ENCODE results near the gene KRT33A. TPM values are rescaled to one million over a fixed set of nuclear protein-coding genes. Genes with fewer than 3 reads are reported as not detected.

Gene KRT33A
- total and polyA plus RNA-seq, 2 of the 8 experiments (the other 6 are each of a cell fraction or from before 2014, with no cell fraction given): not detected

DNA sequence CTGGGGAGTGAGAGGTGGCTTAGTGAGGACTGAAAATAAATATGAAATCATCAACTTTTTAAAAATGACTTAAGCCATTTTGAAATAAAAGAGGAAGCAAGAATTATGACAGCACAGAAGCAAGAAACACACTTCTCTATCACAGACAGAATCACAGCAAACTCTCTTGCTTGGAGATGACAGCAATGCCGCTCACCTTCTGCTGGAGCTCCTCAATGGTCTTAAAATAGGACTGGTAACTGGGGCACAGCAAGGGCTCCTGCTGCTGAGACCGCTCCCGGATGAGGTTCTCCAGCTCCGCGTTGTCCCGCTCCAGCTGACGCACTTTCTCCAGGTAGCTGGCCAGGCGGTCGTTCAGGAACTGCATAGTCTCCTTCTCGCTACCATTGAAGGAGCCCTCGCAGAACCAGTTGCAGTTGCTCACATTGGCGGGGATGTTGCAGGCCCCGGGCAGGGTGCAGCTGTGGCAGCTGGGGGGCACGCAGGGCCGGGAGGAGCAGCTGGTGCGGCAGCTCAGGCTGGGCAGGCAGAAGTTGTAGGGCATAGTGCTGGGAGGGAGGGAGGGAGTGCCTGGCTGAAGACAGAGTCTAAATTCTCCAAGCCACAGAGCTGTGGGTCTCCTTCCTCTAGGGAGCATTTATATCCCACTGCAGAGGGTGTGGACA is 46.5 kb upstream of the KRT33A start, which contains the start of gene KRT31:
KRT31 (minus strand) TSS at position 613 of the 665 bp plus-strand sequence; CDS start at position 544, 69 bp downstream.
- no peak within 1 kb of the TSS for H3K4ac ChIP-seq (replicated peaks; ENCODE audit: insufficient read length, low read depth, low read length)
- H2BK120ac ChIP-seq (replicated peaks; ENCODE audit: low read depth, low read length): no peak within 1 kb of the TSS
- no peaks in the 10 kb centered on the region for H3K9me3 ChIP-seq (ENCODE audit: insufficient read depth in 2 of 2, low read depth in 1 of 2, low read length in 1 of 2)
- WGBS, 2 experiments (ENCODE audit: extremely low coverage in 1 of 2, insufficient coverage in 1 of 2, insufficient read length in 1 of 2, insufficient replicate concordance in 2 of 2, low coverage in 1 of 2, low lambda C conversion rate in 2 of 2, missing lambda C conversion rate in 1 of 2): 85% methylated on average over 16 of the region's 16 CpGs; no CpG with 5 or more reads in 1 of the 2 experiments
- H2AK5ac ChIP-seq (ENCODE audit: low read depth, low read length): no peak within 1 kb of the TSS
- no peak for FAIRE-seq
- no peak within 1 kb of the TSS for H3K4me2 ChIP-seq (ENCODE audit: insufficient read depth in 1 of 2, low read depth in 2 of 2, low read length in 2 of 2)
- no peak within 1 kb of the TSS for H3K23ac ChIP-seq (ENCODE audit: insufficient read length)
- no peak within 1 kb of the TSS for H4K91ac ChIP-seq (replicated peaks; ENCODE audit: insufficient read length, low read length)
- CTCF ChIA-PET (ENCODE audit: partially characterized antibody): interaction anchor here (0.6 to 1.1 kb wide), 2 partner anchors 21 to 86 kb away, joined by 3 to 4 read pairs; no protein-coding TSS in a partner anchor
- no peak within 1 kb of the TSS; the same call in 1 of the 2 replicates for H4K8ac ChIP-seq (ENCODE audit: extremely low read depth, insufficient read depth, low read length)
- H4K20me1 ChIP-seq (replicated peaks in 1 of 2; ENCODE audit: control insufficient read depth in 1 of 2, insufficient read depth in 2 of 2, low read length in 2 of 2): no peaks in the 10 kb centered on the region
- H4K5ac ChIP-seq (ENCODE audit: insufficient read length, low read depth, low read length): no peak within 1 kb of the TSS
- H3K4me3 ChIP-seq (ENCODE audit: extremely low read depth in 1 of 4, insufficient read depth in 2 of 4, low read depth in 3 of 4, low read length in 4 of 4): no peak within 1 kb of the TSS
- H3K18ac ChIP-seq (ENCODE audit: extremely low read depth, low read length): no peak within 1 kb of the TSS
- H3K4me1 ChIP-seq (replicated peaks in 1 of 4; ENCODE audit: control insufficient read depth in 3 of 4, insufficient read depth in 4 of 4, low read length in 3 of 4): no peaks in the 10 kb centered on the region
- no peak within 1 kb of the TSS for H2BK15ac ChIP-seq (ENCODE audit: low read length)
- no peaks in the 10 kb centered on the region for H3K23me2 ChIP-seq (ENCODE audit: low read depth, low read length)
- no peak within 1 kb of the TSS for H2BK12ac ChIP-seq (ENCODE audit: low read depth, low read length)
- no peak within 1 kb of the TSS for H2BK5ac ChIP-seq (ENCODE audit: low read depth, low read length)
- H3K27me3 ChIP-seq (replicated peaks in 1 of 4; ENCODE audit: control insufficient read depth in 3 of 4, extremely low read depth in 1 of 4, insufficient read depth in 3 of 4, low read length in 3 of 4): no peaks in the 10 kb centered on the region; a peak in 1 of 7 replicates
- H3K36me3 ChIP-seq (ENCODE audit: control insufficient read depth in 2 of 4, insufficient read depth in 4 of 4, low read length in 3 of 4): no peaks in the 10 kb centered on the region
- H3K9ac ChIP-seq (replicated peaks in 1 of 4; ENCODE audit: extremely low read depth in 1 of 4, low read depth in 3 of 4, low read length in 3 of 4): no peak within 1 kb of the TSS
- H3K14ac ChIP-seq (ENCODE audit: insufficient read length): no peak within 1 kb of the TSS
- no peak within 1 kb of the TSS for H2BK20ac ChIP-seq (ENCODE audit: low read length)
- TF ChIP-seq SRF (IDR thresholded peaks at IDR 0.05; ENCODE audit: low read depth, low read length) (no peak), BCL11A (IDR thresholded peaks at IDR 0.05; ENCODE audit: low read depth in 2 of 2, low read length in 2 of 2) (no peak), SP2 (IDR thresholded peaks at IDR 0.05; ENCODE audit: low read length) (no peak), SIN3A (conservative IDR thresholded peaks at IDR 0.05 in 1 of 2, IDR thresholded peaks at IDR 0.05 in 1 of 2; ENCODE audit: low read depth in 1 of 2, low read length in 2 of 2) (no peak), CEBPB (IDR thresholded peaks at IDR 0.05; ENCODE audit: low read depth, low read length) (no peak), YY1 (IDR thresholded peaks at IDR 0.05; ENCODE audit: low read depth, low read length) (no peak), CHD1 (IDR thresholded peaks at IDR 0.05; ENCODE audit: low read depth, low read length) (no peak), RXRA (IDR thresholded peaks at IDR 0.05; ENCODE audit: insufficient read depth, low read depth, low read length) (no peak)
- DNase-seq (ENCODE audit: low read depth in 1 of 2, low spot score in 2 of 2): no peak
- no peak within 1 kb of the TSS for H3K27ac ChIP-seq (ENCODE audit: low read depth, low read length)
- no peaks in the 10 kb centered on the region for H3K79me2 ChIP-seq (ENCODE audit: control insufficient read depth in 1 of 2, insufficient read depth in 2 of 2, low read length in 2 of 2)
- H3K79me1 ChIP-seq (ENCODE audit: low read depth, low read length): no peaks in the 10 kb centered on the region
- H2AFZ ChIP-seq (ENCODE audit: low read length): no peak within 1 kb of the TSS
- H3K56ac ChIP-seq (replicated peaks; ENCODE audit: insufficient read length, low read depth, low read length): no peak within 1 kb of the TSS
- POLR2A ChIA-PET (ENCODE audit: partially characterized antibody): no interaction called here

Data from H1 (cell line).